GM23248 (cell line): ENCODE measurements around the gene ASIC5.

Experiments
- EZH2 ChIP-seq: fragments of 200-600 bp; sonication (generic); IDR thresholded peaks from 2 replicates; pipeline ENCODE4 v1.6.1; 2018; ENCODE audit warnings: antibody characterized with exemption, mild to moderate bottlenecking; ENCODE audit not compliant: insufficient read depth, poor library complexity, severe bottlenecking
- EZH2phosphoT487 ChIP-seq: fragments of 200-600 bp; sonication (generic); IDR thresholded peaks from 2 replicates; pipeline ENCODE4 v1.6.1; 2018; ENCODE audit warnings: antibody characterized with exemption, moderate library complexity, mild to moderate bottlenecking, low read depth; ENCODE audit not compliant: insufficient read depth

- no peak for TF ChIP-seq EZH2
- TF ChIP-seq EZH2phosphoT487: no peak
Observed at GRCh38 chr4:155914782-155915181, 48.7 kb upstream of the ASIC5 start.
